Panc1 (cell line): ENCODE results near the gene PDK2.

Source experiments
- POLR2AphosphoS5 ChIP-seq: IDR thresholded peaks from 2 replicates; pipeline ENCODE4 v1.6.1; 2012; ENCODE audit warnings: mild to moderate bottlenecking, low read depth, low read length, moderate library complexity
- SIN3A ChIP-seq: IDR thresholded peaks from 2 replicates; pipeline ENCODE4 v1.6.1; 2012; ENCODE audit warnings: low read depth, mild to moderate bottlenecking, low read length, moderate library complexity, borderline replicate concordance; ENCODE audit not compliant: insufficient read depth
- TCF7L2 ChIP-seq: IDR thresholded peaks from 2 replicates; pipeline ENCODE4 v1.6.1; 2011; ENCODE audit warnings: mild to moderate bottlenecking, low read depth, low read length, inconsistent platforms
- TF ChIP-seq, protein P1 (sequence below): fragments of 450-650 bp; IDR thresholded peaks from 2 replicates; pipeline ENCODE4 v1.5.1; 2017; ENCODE audit warnings: mild to moderate bottlenecking
- TF ChIP-seq, protein P2 (sequence below), 2 experiments: IDR thresholded peaks; 2 replicates each; pipeline ENCODE4 v1.6.1; 2011 to 2012; ENCODE audit warnings: low read depth in 2 of 2, control low read depth in 1 of 2, low read length in 1 of 2, mild to moderate bottlenecking in 1 of 2, moderate library complexity in 1 of 2; ENCODE audit not compliant: insufficient read depth in 1 of 2

DNA sequence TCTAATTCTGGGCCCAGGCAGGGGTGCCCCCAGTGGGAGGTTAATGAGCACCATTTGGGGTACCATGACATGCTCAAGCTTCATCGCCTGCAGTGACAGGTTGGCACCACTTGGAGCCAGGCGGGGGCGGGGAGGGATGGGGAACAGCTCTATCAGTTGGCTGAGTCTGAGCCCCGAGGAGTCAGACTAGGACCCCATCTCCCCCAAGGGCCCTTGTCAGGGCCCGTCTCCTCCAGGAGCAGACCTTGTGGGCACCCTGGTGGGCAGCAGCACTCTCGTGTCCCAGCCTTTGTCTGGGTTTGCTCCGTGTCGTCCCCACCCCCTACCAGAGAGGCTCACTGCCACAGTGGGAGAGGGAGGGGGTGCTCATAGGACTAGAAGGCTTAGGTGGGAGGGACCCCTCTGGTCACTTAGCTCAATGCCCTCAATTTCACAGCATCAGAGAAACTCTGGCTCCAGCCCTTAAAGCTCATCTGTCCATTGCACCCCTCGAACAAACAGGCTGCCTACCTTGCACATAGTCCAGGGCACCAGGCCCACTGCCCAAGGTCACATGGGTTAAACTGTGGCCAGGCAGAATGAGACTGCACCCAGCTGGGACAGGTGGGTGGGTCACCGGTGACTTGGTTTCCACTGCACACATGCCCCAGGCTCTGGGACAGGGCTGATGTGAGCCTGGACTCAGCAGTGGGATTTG, 51.2 kb downstream of the PDK2 start:
- TF ChIP-seq, protein P1, sequence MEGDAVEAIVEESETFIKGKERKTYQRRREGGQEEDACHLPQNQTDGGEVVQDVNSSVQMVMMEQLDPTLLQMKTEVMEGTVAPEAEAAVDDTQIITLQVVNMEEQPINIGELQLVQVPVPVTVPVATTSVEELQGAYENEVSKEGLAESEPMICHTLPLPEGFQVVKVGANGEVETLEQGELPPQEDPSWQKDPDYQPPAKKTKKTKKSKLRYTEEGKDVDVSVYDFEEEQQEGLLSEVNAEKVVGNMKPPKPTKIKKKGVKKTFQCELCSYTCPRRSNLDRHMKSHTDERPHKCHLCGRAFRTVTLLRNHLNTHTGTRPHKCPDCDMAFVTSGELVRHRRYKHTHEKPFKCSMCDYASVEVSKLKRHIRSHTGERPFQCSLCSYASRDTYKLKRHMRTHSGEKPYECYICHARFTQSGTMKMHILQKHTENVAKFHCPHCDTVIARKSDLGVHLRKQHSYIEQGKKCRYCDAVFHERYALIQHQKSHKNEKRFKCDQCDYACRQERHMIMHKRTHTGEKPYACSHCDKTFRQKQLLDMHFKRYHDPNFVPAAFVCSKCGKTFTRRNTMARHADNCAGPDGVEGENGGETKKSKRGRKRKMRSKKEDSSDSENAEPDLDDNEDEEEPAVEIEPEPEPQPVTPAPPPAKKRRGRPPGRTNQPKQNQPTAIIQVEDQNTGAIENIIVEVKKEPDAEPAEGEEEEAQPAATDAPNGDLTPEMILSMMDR = no peak; the same call in 1 of the 2 replicates
- no peak for TF ChIP-seq POLR2AphosphoS5
- TF ChIP-seq, protein P2, sequence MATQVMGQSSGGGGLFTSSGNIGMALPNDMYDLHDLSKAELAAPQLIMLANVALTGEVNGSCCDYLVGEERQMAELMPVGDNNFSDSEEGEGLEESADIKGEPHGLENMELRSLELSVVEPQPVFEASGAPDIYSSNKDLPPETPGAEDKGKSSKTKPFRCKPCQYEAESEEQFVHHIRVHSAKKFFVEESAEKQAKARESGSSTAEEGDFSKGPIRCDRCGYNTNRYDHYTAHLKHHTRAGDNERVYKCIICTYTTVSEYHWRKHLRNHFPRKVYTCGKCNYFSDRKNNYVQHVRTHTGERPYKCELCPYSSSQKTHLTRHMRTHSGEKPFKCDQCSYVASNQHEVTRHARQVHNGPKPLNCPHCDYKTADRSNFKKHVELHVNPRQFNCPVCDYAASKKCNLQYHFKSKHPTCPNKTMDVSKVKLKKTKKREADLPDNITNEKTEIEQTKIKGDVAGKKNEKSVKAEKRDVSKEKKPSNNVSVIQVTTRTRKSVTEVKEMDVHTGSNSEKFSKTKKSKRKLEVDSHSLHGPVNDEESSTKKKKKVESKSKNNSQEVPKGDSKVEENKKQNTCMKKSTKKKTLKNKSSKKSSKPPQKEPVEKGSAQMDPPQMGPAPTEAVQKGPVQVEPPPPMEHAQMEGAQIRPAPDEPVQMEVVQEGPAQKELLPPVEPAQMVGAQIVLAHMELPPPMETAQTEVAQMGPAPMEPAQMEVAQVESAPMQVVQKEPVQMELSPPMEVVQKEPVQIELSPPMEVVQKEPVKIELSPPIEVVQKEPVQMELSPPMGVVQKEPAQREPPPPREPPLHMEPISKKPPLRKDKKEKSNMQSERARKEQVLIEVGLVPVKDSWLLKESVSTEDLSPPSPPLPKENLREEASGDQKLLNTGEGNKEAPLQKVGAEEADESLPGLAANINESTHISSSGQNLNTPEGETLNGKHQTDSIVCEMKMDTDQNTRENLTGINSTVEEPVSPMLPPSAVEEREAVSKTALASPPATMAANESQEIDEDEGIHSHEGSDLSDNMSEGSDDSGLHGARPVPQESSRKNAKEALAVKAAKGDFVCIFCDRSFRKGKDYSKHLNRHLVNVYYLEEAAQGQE (IDR thresholded peaks at IDR 0.05; ENCODE audit: insufficient read depth in 1 of 2, low read depth in 2 of 2, low read length in 1 of 2) = no peak
- TF ChIP-seq SIN3A = no peak
- no peak for TF ChIP-seq TCF7L2
